Esophagus mucosa (tissue), 1 donor: Measurements from ENCODE around the gene TMPRSS7. TPM values are rescaled to one million over a fixed set of nuclear protein-coding genes. Genes with fewer than 3 reads are reported as not detected.
A peak's percentile ranks its signal among the peaks of the same experiment; 100 is the strongest.

Experiments
- ATAC-seq: fragments of 200-7000 bp; cut with Tn5 transposase; one replicate; pipeline ENCODE4 v1.9.1; 2020
- total RNA-seq: library from RNA; stranded (reverse); gene quantifications from one replicate; pipeline ENCODE4 v1.2.4, GENCODE V29; 2023
- donor health status: DM: yes; HTN: yes; CAD: no.

Gene TMPRSS7, protein sequence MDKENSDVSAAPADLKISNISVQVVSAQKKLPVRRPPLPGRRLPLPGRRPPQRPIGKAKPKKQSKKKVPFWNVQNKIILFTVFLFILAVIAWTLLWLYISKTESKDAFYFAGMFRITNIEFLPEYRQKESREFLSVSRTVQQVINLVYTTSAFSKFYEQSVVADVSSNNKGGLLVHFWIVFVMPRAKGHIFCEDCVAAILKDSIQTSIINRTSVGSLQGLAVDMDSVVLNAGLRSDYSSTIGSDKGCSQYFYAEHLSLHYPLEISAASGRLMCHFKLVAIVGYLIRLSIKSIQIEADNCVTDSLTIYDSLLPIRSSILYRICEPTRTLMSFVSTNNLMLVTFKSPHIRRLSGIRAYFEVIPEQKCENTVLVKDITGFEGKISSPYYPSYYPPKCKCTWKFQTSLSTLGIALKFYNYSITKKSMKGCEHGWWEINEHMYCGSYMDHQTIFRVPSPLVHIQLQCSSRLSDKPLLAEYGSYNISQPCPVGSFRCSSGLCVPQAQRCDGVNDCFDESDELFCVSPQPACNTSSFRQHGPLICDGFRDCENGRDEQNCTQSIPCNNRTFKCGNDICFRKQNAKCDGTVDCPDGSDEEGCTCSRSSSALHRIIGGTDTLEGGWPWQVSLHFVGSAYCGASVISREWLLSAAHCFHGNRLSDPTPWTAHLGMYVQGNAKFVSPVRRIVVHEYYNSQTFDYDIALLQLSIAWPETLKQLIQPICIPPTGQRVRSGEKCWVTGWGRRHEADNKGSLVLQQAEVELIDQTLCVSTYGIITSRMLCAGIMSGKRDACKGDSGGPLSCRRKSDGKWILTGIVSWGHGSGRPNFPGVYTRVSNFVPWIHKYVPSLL
- total RNA-seq: not detected

DNA sequence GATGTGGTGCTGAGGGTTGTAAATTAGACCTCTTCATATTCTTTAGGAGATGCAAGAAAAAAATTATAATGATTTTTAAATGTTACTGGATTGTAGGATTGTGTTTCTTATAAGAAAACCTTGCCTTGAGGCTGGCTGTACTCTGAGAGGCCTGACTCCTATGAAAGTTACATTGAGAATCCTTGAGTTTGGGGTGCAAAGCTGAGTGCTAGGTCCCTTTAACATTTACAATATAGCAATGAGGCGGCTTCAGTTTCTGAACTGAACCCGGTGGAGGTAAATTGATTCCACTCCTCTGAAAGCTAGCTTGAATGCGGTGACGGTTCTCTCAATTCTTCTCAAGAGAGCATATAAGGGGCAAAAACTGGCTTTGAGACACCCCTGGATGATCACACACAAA, at the start of gene TMPRSS7:
Gene TMPRSS7 (plus strand): TSS at position 301 of the 400 bp plus-strand sequence. CDS start 110 bp downstream, outside the sequence.
- ATAC-seq: no peak

DNA sequence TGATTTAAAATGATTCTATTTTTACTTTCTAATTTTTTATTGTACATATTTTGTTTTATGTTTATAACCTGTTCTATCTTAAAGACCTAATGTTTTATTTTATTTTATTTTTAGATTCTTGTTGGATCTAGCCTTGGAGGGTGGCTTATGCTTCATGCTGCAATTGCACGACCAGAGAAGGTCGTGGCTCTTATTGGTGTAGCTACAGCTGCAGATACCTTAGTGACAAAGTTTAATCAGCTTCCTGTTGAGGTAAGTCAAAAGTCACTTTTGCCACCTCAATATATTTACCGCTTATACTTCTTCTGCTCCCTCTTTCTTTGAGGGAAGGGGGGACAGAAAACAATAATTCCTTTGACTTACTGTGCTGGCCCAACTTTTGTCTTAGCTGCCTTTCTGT, 47.7 kb upstream of the TMPRSS7 start:
- no peak for ATAC-seq

DNA sequence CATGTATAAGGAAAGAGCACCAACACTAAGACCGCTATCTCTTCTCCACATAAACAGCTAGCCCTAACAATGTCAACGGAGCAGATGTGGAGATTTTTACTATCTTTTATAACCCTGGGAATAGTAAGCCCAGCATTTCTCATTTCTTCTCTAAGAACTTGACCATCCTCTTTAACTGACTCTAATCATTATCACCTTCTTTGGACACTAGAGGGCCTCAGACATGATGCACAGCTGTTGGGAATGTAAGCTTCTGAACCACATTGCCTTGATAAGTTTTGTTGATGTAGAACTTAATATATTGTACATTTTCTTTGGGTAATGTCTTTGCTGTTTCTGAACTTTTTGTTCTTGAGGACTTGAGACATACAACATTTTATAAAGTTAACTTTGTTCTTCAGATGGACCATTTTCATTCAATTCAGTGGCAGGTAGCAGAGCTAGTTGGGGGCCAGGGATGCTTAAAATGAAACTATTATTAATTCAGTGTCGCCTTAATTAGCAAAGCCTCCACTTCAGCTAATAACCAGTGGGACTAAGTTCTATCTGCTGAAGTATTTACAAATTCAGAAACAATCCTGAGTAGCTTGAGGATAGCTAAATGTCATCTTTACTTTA, 45.4 kb upstream of the TMPRSS7 start:
- peak; percentile 75 for ATAC-seq

DNA sequence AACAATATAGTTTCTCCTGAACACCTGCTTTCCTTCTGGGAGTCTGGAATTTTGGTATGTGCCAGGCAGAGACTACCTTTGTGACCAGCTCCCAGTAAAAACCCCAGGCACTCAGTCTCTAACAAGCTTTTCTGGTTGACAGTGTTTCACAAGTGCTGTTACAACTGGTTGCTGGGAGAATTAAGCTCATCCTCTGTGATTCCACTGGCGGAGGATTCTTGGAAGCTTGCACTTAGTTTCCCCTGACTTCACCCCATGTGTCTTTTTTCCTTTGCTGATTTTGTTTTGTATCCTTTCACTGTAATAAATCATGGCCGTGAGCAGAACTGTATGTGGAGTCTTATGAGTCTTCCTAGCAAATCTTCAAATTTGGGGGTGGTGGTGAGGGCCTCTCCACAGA, 41.5 kb upstream of the TMPRSS7 start:
- no peak for ATAC-seq

DNA sequence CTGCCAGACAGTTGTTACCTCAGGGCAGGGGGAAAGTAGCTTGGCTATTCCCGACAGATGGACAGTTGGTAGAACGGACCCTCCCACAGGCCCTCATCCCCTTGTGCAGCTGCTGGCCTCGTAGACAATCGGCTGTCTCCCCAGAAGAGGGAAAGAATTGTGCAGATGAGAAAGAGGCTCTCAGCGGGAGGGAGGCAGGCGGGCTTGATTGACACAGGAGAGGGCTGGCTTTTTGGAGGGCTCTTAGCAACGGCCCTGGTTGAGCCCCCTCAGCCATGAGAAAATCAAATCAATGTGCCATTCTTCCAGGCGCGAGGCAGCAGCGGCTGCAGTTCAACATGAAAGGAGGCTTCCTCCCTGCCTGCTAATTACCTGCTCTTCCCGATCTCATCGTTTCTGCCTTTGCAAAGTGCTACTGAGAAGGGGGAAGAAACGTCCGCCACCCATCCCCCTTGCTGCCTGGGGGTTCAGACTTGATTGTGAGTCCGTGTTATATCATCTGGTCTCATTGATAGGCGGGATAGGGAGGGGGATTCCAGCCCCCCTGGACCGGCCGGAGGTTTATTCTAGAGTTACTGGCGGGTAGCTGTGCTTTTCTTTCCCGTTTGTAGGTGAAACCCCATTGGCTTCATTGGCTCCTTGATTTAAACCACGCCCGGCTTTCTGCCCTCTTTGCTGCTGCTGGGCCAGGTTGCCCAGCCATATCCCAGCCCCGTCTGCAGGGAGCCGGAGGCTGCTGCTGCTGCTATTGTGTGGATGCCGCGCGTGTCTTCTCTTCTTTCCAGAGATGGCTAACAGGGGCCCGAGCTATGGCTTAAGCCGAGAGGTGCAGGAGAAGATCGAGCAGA, 35.7 kb upstream of the TMPRSS7 start, which contains the start of gene TAGLN3:
Gene TAGLN3 (plus strand): TSS at position 287 of the 848 bp plus-strand sequence. CDS start 501 bp downstream, at position 788.
- ATAC-seq: peak; percentile 43

DNA sequence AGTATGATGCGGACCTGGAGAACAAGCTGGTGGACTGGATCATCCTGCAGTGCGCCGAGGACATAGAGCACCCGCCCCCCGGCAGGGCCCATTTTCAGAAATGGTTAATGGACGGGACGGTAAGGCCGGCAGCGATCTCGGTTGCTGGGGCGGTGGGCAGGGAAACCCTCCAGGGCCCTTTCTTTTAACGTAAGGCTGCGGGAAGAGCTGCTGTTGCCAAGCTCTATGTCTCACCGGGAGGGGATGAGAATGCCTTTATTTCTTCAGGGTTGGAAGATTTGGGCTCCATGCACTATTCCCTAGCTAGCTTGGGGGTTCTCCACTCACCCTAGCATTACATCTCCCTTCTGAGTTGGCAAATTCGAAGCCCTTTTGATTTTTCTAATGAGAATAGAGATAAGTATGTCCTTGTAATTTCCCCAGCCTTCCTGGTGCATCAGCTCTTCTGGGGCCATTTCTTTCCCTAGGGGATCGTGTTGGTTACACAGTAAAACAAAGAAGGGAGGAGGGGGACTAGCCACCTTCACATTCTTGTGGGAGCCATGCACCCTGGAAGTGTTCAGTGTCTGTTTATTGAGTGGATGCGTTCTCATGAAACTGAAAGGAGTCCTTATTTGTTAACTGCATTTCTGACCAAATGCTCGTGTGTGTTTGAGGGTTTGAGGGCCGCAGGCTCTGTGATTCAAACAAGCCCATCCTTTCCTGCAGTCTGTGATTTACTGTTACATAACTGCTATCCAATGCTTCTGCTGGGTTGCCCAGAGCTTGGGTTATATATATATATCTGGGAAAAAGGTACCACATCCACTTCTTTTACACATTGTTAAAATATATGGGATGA, 34.8 kb upstream of the TMPRSS7 start:
- no peak for ATAC-seq

DNA sequence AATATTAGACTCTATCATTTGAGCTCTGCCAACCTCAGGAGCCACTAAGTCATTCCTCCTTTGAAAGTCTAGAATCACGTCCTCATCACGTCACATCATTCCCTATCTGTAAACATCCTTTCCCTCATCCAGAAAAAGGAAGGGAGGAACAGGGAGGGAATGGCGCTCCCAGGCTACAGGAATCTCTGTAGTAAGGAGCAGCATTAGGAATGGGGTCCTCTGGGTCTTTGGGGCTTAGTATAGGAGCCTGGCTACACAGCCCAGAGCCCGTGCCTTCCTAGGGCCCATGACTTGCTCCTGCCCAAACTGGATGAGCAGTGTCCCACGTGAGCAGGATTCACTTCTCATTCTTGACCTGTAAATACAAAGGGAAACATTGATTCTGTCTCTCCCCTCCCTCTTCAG, 34.2 kb upstream of the TMPRSS7 start:
- ATAC-seq: no peak

DNA sequence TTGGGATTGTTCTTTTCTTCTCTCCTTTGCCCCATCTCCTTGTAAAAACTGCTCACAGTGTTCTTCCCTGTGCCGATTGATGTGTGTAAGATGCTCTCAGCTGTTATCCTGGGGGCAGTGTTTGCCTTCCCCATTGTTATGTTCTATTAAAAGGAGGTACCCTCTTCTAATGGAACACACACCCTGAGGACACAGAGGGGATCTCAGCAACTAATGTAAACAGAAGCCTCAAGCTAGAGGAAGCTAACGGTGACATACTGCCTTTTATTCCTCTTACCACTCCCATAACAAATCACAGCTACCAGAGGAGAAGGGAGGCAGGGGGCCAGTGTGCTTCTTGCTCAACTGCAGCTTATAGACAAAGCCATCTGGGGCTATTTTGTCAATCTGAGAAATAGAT, 33.6 kb upstream of the TMPRSS7 start:
- ATAC-seq: no peak

DNA sequence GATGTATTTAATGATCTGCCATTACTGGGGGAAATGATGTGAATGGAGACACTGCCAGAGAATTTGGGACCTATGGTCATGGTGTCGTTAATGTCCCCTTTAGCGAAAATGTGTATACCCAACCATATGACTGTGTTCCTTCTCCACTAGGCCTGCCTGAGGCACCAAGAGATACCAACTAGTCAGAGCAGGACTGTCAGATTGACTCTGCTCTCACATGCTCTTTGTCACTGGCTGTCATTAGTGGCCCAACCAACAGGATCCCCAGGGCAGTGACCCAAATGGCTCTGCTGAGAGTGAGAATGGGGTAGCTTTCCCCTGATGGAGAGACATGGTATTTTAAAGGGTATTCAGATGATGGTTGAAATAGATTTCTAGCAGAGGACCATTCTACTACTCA, 33.0 kb upstream of the TMPRSS7 start:
- ATAC-seq: no peak

DNA sequence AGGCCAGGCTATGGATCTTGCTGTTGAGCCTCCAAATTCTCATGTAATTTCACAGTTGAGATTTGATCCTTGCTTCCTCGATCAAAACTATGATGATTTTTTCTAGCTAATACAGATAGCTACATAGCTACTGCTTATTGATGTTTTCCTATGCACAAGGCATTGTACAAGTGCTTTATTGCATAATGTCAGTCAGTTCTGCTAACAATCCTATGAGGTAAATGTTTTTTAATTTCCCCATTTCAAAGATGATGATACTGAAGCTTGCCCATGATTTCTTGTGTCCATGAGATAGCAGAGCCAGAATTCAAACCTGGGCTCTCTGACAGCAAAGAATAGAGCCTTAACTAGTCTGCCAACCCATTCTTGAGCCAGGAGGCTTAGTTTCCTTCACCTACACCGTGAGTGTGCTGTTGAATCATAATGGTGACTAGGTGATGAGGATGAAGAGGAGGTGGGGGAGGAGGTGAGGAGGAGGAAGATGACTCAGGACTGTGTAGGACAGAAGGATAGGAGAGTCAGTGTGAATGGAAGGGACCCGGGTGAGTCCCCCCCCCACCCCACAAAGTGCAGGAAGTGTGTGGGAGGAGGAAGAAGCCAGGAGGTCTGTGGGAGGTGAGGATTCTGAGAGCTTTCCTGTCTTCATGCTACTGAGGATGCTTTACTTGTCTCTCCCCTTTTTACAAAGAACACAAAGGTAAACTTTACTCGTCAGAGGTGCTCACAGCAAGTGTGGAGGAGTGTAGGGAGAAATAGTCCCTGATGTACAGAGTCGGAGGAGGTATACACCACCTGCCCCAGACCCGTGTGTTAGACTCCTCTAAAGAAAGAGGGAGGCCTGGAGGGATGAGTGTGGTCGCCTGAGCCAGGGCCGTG, 32.2 kb upstream of the TMPRSS7 start:
- ATAC-seq: peak; percentile 72

DNA sequence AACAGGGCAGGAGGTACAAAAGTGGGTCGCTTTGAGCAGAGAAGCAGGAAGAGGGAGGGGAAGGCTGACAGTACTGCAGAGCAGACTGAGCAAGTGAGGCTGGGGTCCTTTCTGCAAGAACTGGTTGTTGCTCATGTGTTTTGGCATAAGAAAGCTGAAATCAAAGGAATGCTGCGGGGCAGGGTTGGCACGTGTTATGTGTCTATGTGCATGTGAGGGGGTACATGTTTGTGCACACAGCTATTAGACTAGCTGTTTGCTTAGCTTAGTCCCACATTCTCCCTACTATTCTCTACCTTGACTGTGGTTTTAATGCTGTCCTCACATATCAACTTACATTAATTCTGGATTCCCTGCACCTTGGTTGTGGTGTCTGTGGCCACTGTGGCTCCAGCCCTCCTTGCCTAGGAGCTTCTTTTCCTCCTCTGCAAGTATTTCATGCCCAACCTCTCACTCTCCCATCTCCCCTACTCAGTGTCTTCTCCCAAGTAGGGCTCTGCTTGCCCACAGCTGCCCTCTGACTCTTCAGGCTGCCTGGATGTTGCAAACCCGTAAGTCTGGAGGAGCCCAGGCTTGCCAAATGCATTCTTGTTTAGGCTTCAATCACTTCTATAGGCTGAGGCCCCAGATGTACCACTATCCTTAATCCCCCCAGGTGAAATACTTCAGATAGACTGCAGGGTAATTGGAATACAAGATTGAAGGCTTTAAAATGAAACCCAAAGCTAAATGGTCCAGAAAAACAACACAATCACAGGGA, 31.0 kb upstream of the TMPRSS7 start:
- no peak for ATAC-seq

DNA sequence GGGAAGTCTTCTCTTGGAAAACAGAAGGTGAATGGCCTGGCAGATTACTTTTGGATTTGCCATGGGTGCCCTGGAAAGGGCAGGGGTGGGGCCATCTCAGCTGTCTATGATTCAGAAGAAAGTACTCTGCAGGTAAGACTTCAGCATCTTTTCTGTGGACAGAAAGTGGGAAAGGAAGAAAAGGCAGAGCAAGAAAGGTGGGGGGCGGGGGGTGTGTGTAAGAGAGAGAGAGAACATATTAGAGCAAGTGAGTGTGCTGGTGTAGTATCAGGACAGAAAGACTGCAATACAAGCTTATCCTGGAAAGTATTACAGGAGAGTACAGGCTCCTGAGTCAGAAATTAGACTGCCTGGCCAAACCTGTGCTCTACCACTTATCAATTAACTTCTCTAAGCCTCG, 30.3 kb upstream of the TMPRSS7 start:
- ATAC-seq: peak; percentile 9

DNA sequence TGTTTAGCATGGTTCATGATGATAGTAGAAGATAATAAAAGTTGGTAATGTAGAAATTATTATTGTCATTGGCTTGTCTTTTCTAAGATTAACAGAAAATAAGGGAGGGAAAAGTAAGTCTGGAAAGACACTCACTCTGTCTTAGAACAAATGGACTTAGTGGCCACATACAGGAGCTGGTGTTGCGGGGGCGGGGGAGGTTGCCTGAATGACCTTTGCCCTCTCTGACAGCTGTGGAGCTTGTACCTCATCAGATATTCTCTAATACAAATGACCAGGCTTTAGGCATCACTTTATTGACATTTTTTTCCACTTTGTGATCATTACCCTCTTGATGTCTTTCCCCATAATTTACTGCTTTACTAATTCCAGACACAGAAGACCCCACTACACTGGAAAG, 29.9 kb upstream of the TMPRSS7 start:
- no peak for ATAC-seq

DNA sequence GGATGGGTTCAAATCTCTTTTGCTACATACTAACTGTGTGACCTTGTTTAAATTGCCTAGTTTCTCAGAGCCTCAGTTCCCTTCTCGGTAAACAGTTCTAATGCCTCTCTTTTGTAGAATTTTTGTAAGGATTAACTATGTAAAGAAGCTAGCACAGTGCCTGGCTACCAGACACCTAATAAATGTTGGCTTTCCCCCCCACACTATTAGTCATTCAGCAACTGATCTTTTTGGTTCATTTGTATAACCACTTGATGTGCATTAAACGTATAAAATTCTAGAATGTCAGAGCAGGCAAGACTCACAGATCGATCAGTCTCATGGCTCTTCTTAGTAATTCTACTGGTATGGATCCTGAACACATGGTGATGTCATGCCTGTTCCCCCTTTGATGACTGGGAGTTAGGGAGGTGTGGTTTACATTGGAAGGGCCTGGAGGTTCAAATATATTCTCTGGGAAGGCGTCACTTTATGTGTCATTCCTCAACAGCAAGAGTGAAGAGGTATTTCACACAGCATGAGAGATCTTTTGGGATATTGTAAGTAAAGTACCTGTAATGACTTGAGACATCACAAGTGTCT, 29.4 kb upstream of the TMPRSS7 start:
- ATAC-seq: no peak

DNA sequence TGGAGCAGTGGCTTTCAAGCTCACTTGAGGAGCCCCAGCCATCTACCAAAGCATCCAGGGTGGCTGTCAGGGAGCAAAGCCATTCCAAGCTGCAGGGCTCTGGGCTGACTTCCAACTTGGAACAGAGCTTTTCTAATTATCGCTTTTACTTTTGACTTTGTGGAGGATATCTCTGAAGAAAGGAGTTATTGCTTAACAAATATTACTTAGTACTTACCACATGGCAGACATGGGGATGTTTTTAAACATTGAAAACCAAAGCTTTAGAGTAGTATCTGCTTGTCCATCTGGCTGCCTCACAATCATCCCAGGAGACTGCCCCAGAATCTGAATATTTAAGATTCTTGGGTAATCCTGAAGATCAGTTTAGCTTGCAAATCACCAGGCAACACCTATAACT, 26.9 kb upstream of the TMPRSS7 start:
- ATAC-seq: no peak

DNA sequence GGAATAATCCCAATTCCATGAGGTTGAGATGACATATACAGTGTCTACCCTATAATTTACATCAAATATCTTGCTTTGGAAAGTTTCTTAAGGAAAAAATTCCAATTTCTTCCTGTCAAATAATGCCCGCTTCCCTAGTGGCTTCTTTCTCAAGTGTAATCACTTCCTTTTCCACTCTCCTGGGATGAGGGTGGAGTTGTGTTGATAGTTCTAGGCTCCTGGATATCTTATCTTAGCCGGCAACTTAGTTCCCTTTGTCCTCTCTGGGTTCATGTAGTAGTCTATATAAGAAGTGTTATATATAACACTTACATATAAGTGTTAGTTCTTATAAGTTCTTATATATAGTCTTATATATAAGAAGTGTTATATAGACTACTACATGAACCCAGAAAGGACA, 24.9 kb upstream of the TMPRSS7 start:
- ATAC-seq: no peak

DNA sequence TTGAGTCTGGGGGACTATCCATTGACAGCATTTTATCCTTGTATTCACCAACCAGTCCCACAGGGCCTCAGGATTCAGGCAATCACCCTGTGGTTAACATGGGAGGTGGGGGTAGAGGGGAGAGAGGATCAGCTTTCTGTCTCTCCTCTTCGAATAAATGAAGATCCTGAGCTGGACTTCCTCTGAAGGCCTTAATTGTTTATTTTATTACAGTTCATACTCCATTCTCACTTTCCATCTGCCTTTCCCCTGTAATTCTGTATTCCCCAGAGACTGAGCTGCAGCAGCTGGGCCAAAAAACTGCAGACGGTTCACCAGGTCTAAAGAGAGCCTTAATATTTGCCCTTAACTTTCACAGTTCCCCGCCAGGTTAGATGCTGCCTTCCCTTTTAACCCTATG, 23.9 kb upstream of the TMPRSS7 start:
- ATAC-seq: no peak

DNA sequence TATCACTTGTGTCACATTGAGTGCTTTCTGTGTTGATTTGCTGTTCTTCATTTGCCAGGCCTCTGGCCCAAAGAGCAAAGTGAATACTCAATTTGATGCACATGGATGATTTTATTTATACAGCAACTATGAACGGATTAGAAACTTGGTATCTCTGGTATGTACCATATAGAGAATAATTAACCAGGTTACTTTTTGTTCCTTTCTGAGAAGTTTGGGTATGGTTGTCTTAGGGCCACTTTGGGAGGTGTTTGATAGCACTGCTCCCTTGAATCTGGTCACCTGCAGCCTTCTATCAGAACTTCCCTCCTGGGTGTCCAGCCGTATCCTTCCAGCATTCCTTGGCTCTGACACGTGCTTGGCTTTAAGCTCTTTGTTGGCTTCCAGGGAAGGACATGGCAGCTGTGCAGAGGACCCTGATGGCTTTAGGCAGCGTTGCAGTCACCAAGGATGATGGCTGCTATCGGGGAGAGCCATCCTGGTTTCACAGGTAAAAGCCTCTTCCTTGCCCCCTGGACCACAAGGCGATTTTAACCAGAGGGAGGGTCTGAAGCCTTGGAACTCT, 23.1 kb upstream of the TMPRSS7 start:
- no peak for ATAC-seq
